ENCODE measurements around the gene ACOT7. TPM values are rescaled to one million over a fixed set of nuclear protein-coding genes. Genes with fewer than 3 reads are reported as not detected.

The ACOT7 gene
- total RNA-seq, 4 donors from 2014 or later, result 5.6 to 55.0 (median 31.0) TPM

DNA sequence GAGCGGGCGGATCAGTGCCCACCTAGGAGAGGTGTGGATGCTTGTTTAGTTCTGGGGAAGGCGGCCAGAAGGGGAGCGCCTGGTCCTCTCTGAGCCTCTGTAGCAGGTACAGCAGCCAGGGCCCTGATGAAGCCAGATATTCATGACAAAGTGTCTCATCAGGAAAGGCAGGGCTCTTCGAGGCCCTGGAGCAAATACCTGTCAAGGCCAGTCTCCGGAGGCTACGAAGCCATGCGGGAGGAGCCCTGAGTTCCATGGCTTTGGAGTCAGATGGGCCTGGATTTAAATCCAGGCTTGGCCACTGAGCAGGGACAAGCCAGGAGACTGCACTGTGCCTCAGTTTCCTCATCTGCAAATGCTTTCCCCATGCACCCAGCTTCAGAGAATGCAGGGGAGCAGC, 107.3 kb downstream of the ACOT7 start:
- intact Hi-C loops (cut with DNase I; ENCODE audit: low total_unique reads), result no loop called here
- 99% methylated on average over 8 of the region's 8 CpGs; no CpG with 5 or more reads in 1 of the 2 donors for WGBS, 2 donors (ENCODE audit: low coverage in 1 of 2)

GRCh38 chr1:6285336-6285735, 108.2 kb downstream of the ACOT7 start:
- peaks cover 0 to 16% (median 10%) of the 10 kb centered on the region in 4 donors for H3K4me1 ChIP-seq
- H3K27me3 ChIP-seq, result no peaks in the 10 kb centered on the region
- WGBS, 2 donors (ENCODE audit: low coverage in 1 of 2), result 92% methylated on average over 10 of the region's 11 CpGs; no CpG with 5 or more reads in 1 of the 2 donors
- H3K27ac ChIP-seq, result no peak overlapping the region
- TF ChIP-seq EP300 (IDR thresholded peaks at IDR 0.05; ENCODE audit: low read depth), result no peak
- no peak for TF ChIP-seq CTCF (IDR thresholded peaks at IDR 0.05)
- intact Hi-C loops (cut with DNase I; ENCODE audit: low total_unique reads), result no loop called here
- DNase-seq, result no peak
- in situ Hi-C loops (cut with MboI; ENCODE audit: low pct_ligation_motif_present in 1 of 4, low pct_unique_long_range_greater_than_20kb in 1 of 4, low sequenced_read_pairs in 3 of 4), result no loop called here
- H3K4me3 ChIP-seq, result no peak overlapping the region
- H3K36me3 ChIP-seq, result no peaks in the 10 kb centered on the region
- H3K9me3 ChIP-seq, result no peaks in the 10 kb centered on the region

More for the DNA sequence above, 107.3 kb downstream of the ACOT7 start:
- Histone ChIP-seq H3K27me3 (no peaks in the 10 kb centered on the region), H3K36me3 (no peaks in the 10 kb centered on the region), H3K27ac (no peak overlapping the region), H3K9me3 (no peaks in the 10 kb centered on the region), H3K4me1 (peaks cover 0 to 16% (median 8%) of the 10 kb centered on the region in 4 donors), H3K4me3 (no peak overlapping the region)
- TF ChIP-seq EP300 (IDR thresholded peaks at IDR 0.05; ENCODE audit: low read depth) (no peak), POLR2A (IDR thresholded peaks at IDR 0.05) (no peak), POLR2AphosphoS5 (IDR thresholded peaks at IDR 0.05) (no peak), CTCF (IDR thresholded peaks at IDR 0.05) (no peak)
- in situ Hi-C loops (cut with MboI; ENCODE audit: low pct_ligation_motif_present in 1 of 4, low pct_unique_long_range_greater_than_20kb in 1 of 4, low sequenced_read_pairs in 3 of 4), result no loop called here
- DNase-seq, result no peak

- Histone ChIP-seq H3K27me3 (no peaks in the 10 kb centered on the region), H3K36me3 (no peaks in the 10 kb centered on the region), H3K4me1 (peaks cover 0 to 13% (median 9%) of the 10 kb centered on the region in 4 donors), H3K4me3 (no peak overlapping the region), H3K27ac (peak overlapping the region in 2 of 4 donors; percentile 43 to 65), H3K9me3 (no peaks in the 10 kb centered on the region)
- no peak for DNase-seq
- in situ Hi-C loops (cut with MboI; ENCODE audit: low pct_ligation_motif_present in 1 of 4, low pct_unique_long_range_greater_than_20kb in 1 of 4, low sequenced_read_pairs in 3 of 4), result no loop called here
- no peak for TF ChIP-seq CTCF (IDR thresholded peaks at IDR 0.05)
- TF ChIP-seq EP300 (IDR thresholded peaks at IDR 0.05; ENCODE audit: low read depth), result no peak
- TF ChIP-seq POLR2AphosphoS5 (IDR thresholded peaks at IDR 0.05), result no peak
- WGBS, 2 donors (ENCODE audit: low coverage in 1 of 2), result 93% methylated on average over 17 of the region's 17 CpGs; no CpG with 5 or more reads in 1 of the 2 donors
- intact Hi-C loops (cut with DNase I; ENCODE audit: low total_unique reads), result no loop called here
Measured at GRCh38 chr1:6282577-6283270, 110.8 kb downstream of the ACOT7 start.

DNA sequence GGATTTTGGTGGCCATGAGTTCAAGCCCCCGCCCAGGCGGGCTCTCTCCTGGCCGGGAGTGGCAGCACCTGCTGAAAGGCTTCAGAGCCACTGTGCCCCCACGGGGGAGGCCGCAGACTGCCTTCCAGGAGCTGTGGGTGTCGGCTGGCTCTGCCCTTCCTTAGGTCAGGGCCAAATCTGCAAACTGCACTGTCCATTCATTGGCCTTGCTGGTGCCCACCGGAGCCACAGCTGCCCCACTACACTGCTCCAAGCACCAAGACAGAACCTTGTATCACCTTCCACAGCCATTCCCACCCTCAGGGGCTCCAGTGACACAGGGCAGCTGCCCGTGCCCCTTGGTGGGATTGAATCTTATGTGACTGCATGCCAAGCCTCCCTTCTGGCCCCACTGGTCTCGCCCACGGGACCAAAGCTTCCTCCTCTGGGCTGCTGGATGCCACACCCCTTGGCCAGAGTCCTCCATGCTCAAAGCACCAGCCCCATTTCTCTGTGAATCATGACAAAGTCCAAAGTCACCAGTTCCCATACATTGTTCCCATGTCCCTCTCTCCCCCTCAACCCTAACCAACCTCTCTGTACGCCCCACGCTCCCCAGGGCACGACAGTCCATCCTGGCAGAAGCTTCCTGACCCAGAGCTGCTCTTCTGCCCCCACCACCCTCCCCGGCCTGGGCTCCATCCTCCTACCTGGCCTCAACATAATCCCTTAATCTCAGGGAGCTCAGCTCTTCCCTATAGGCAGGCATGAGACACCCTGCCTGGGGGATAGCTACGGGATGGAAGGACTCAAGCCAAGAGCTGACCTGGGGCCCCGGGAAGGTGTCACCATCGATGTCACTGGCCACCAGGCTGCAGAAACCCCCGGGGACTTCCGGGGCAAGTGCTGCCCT, 111.8 kb downstream of the ACOT7 start:
- no peak overlapping the region for H3K4me3 ChIP-seq
- DNase-seq, result peak; percentile 79
- peak overlapping the region; percentile 34 to 69 (median 46) for H3K27ac ChIP-seq
- intact Hi-C loops (cut with DNase I; ENCODE audit: low total_unique reads), result no loop called here
- in situ Hi-C loops (cut with MboI; ENCODE audit: low pct_ligation_motif_present in 1 of 4, low pct_unique_long_range_greater_than_20kb in 1 of 4, low sequenced_read_pairs in 3 of 4), result no loop called here
- no peak for TF ChIP-seq CTCF (IDR thresholded peaks at IDR 0.05)
- TF ChIP-seq POLR2AphosphoS5 (IDR thresholded peaks at IDR 0.05), result no peak
- no peaks in the 10 kb centered on the region for H3K9me3 ChIP-seq
- no peaks in the 10 kb centered on the region for H3K27me3 ChIP-seq
- 66% methylated on average over 19 of the region's 19 CpGs; no CpG with 5 or more reads in 1 of the 2 donors for WGBS, 2 donors (ENCODE audit: low coverage in 1 of 2)
- H3K36me3 ChIP-seq, result no peaks in the 10 kb centered on the region
- peaks cover 2 to 17% (median 12%) of the 10 kb centered on the region in 4 donors for H3K4me1 ChIP-seq

Data from transverse colon (tissue), 4 donors.